GM19193 (cell line): ENCODE data around the gene MRPL58.

Experiments used
- POLR2A ChIP-seq: IDR thresholded peaks from 4 replicates; pipeline ENCODE4 v1.6.1; 2011; ENCODE audit not compliant: insufficient read depth, insufficient read length; ENCODE audit errors: extremely low read depth

MRPL58 gene

GRCh38 chr17:75049706-75050105, 37.2 kb downstream of the MRPL58 start:
- no peak for TF ChIP-seq POLR2A

GRCh38 chr17:75051941-75052340, 39.5 kb downstream of the MRPL58 start:
- TF ChIP-seq POLR2A: no peak

GRCh38 chr17:75059369-75060345, 47.2 kb downstream of the MRPL58 start:
- no peak for TF ChIP-seq POLR2A

- TF ChIP-seq POLR2A: no peak
These were observed 48.1 kb downstream of the MRPL58 start for GRCh38 chr17:75060434-75061054.

GRCh38 chr17:75061055-75061438, 48.6 kb downstream of the MRPL58 start:
- TF ChIP-seq POLR2A: no peak

- TF ChIP-seq POLR2A: no peak
These were observed 49.1 kb downstream of the MRPL58 start for GRCh38 chr17:75061618-75062017.

- TF ChIP-seq POLR2A: no peak
These were observed 50.7 kb downstream of the MRPL58 start for GRCh38 chr17:75063201-75063600.

- no peak for TF ChIP-seq POLR2A
These were observed 51.2 kb downstream of the MRPL58 start for GRCh38 chr17:75063626-75064025.

GRCh38 chr17:75064040-75064439, 51.6 kb downstream of the MRPL58 start:
- no peak for TF ChIP-seq POLR2A

GRCh38 chr17:75064460-75064859, 52.0 kb downstream of the MRPL58 start:
- TF ChIP-seq POLR2A: no peak

- TF ChIP-seq POLR2A: no peak
These were observed 52.5 kb downstream of the MRPL58 start for GRCh38 chr17:75064867-75065561.

- TF ChIP-seq POLR2A: no peak
These were observed 53.2 kb downstream of the MRPL58 start for GRCh38 chr17:75065562-75066151.

- no peak for TF ChIP-seq POLR2A
These were observed 55.4 kb downstream of the MRPL58 start for GRCh38 chr17:75067856-75068255.

- no peak for TF ChIP-seq POLR2A
These were observed 56.3 kb downstream of the MRPL58 start for GRCh38 chr17:75068750-75069149.

- no peak for TF ChIP-seq POLR2A
These were observed 57.3 kb downstream of the MRPL58 start for GRCh38 chr17:75069783-75070182.
